PC-3 (cell line): ENCODE data around the gene HPCAL4. TPM values are rescaled to one million over a fixed set of nuclear protein-coding genes. Genes with fewer than 3 reads are reported as not detected.

ENCODE experiments used
- ATAC-seq: fragments of 200-7000 bp; cut with Tn5 transposase; 2 replicates; pipeline ENCODE4 v1.9.1; 2020; ENCODE audit warnings: mild to moderate bottlenecking, moderate library complexity
- BruUV-seq: library from RNA; stranded (reverse); fragments of 400-500 nt; replicated peaks from 2 replicates; lab custom pipeline; 2021; lab: Mats Ljungman, UMichigan
- CTCF ChIA-PET: fragments of 300-600 bp; sonication (Branson Sonifier 250); formaldehyde crosslinking; loops from one replicate; lab custom pipeline; 2022; ENCODE audit warnings: antibody characterized with exemption; lab: Charles Lee
- POLR2A ChIA-PET: fragments of 300-600 bp; sonication (Branson Sonifier 250); formaldehyde crosslinking; loops from one replicate; lab custom pipeline; 2022; ENCODE audit warnings: antibody characterized with exemption; ENCODE audit not compliant: unreplicated experiment; lab: Charles Lee
- DNase-seq: peaks from one replicate; pipeline ENCODE4 v3.0.0-alpha.2; 2015
- H2AFZ ChIP-seq: fragments of 300-600 bp; sonication (generic); 2 replicates; pipeline ENCODE4 v1.6.0; 2016; ENCODE audit warnings: antibody characterized with exemption, low read length
- H3F3A ChIP-seq: fragments of 300-600 bp; sonication (generic); one replicate; pipeline ENCODE4 v1.6.0; 2017; ENCODE audit warnings: antibody characterized with exemption, low read length, control low read depth, mild to moderate bottlenecking; ENCODE audit not compliant: unreplicated experiment
- H3K27ac ChIP-seq: fragments of 300-600 bp; sonication (generic); 2 replicates; pipeline ENCODE4 v1.5.1; 2016; ENCODE audit warnings: mild to moderate bottlenecking, low read length
- H3K27me3 ChIP-seq: fragments of 300-600 bp; sonication (generic); 2 replicates; pipeline ENCODE4 v1.6.1; 2016; ENCODE audit warnings: low read length, mixed read lengths
- H3K36me3 ChIP-seq: fragments of 300-600 bp; sonication (generic); 2 replicates; pipeline ENCODE4 v1.6.1; 2016; ENCODE audit warnings: low read depth, mixed run types, low read length, mixed read lengths
- H3K4me1 ChIP-seq: fragments of 300-600 bp; sonication (generic); 2 replicates; pipeline ENCODE4 v1.5.1; 2016; ENCODE audit warnings: low read length; ENCODE audit not compliant: insufficient read depth
- H3K4me2 ChIP-seq: fragments of 300-600 bp; sonication (generic); 2 replicates; pipeline ENCODE4 v1.6.0; 2016; ENCODE audit warnings: low read length
- H3K4me3 ChIP-seq: fragments of 300-600 bp; sonication (generic); 2 replicates; pipeline ENCODE4 v1.5.1; 2016; ENCODE audit warnings: mild to moderate bottlenecking, low read length, mixed read lengths
- H3K79me2 ChIP-seq: fragments of 300-600 bp; sonication (generic); 2 replicates; pipeline ENCODE4 v1.6.1; 2017; ENCODE audit warnings: low read length, mixed read lengths
- H3K9ac ChIP-seq: fragments of 300-600 bp; sonication (generic); 2 replicates; pipeline ENCODE4 v1.6.0; 2016; ENCODE audit warnings: mild to moderate bottlenecking, low read length
- H3K9me2 ChIP-seq: fragments of 300-600 bp; sonication (generic); replicated peaks from 2 replicates; pipeline ENCODE4 v1.6.1; 2016; ENCODE audit warnings: mixed run types, low read length, mixed read lengths
- H3K9me3 ChIP-seq: fragments of 300-600 bp; sonication (generic); 2 replicates; pipeline ENCODE4 v1.6.1; 2016; ENCODE audit warnings: low read length, mixed read lengths
- H4K20me1 ChIP-seq: fragments of 300-600 bp; sonication (generic); 2 replicates; pipeline ENCODE4 v1.6.1; 2016; ENCODE audit warnings: low read length, mixed read lengths
- EZH2 ChIP-seq: fragments of 300-600 bp; sonication (generic); IDR thresholded peaks from one replicate; pipeline ENCODE4 v1.6.1; 2017; ENCODE audit warnings: antibody characterized with exemption, mild to moderate bottlenecking, low read length; ENCODE audit not compliant: unreplicated experiment
- EZH2phosphoT487 ChIP-seq: fragments of 300-600 bp; sonication (generic); IDR thresholded peaks from 2 replicates; pipeline ENCODE4 v1.6.1; 2018; ENCODE audit warnings: mild to moderate bottlenecking, antibody characterized with exemption, low read length, borderline replicate concordance
- intact Hi-C: fragments of 100-400 bp; cut with micrococcal nuclease; formaldehyde crosslinking; loops from 2 replicates; pipeline ENCODE4 v1.9.0; 2023
- total RNA-seq: library from RNA; depleted of rRNA; stranded (reverse); fragments of >200 nt; gene quantifications from 2 replicates; pipeline ENCODE4 v1.2.3, GENCODE V29; 2014
- TF ChIP-seq, protein P1 (sequence below): fragments of 300-600 bp; sonication (generic); conservative IDR thresholded peaks from 2 replicates; pipeline ENCODE4 v1.5.1; 2017; ENCODE audit warnings: antibody characterized with exemption, low read depth, mild to moderate bottlenecking, low read length

Gene HPCAL4
- total RNA-seq, 1 experiment from 2014 or later, result 0.04 TPM

DNA sequence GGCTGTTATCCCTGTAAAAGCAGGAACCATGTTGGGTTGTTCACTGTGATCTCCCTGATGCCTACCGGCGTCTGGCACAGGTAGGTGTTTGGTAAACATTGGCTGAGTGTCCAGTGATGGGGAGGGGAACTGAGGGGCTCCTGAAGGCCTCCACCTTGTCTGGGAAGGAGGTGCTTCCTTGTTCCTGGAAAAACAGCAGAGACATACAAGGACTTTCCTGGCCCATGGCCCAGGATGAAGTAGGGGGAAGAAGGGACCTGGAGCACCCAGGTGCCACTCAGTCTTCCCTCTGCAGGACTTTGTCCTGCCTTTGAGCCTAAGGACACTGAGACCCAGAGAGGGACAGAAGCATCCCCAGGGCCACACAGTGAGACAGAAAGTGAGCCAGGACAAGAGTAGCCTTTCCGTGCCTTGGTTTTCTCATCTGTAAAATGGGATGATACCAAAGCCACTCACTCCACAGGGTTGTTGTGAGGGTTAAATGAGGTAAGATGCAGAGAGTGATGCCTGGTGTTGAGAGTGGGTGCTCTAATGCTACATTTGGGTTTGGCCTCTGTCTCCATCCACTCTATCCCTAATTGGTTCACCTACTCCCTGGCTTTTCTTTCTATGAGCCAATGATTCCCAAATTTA lies 45.7 kb downstream of the HPCAL4 start:
- no peak overlapping the region for H3K9ac ChIP-seq
- no peak overlapping the region for H2AFZ ChIP-seq
- H3K36me3 ChIP-seq, result no peaks in the 10 kb centered on the region
- no peaks in the 10 kb centered on the region for H4K20me1 ChIP-seq
- H3K4me1 ChIP-seq, result peaks cover 8% of the 10 kb centered on the region; the same call in 1 of the 2 replicates
- POLR2A ChIA-PET, result no interaction called here
- BruUV-seq, result no TSS peak
- no peaks in the 10 kb centered on the region for H3K9me3 ChIP-seq
- no peaks in the 10 kb centered on the region for H3K79me2 ChIP-seq
- H3K4me3 ChIP-seq, result no peak overlapping the region
- H3K27ac ChIP-seq, result no peak overlapping the region
- intact Hi-C loops, result no loop called here
- no peak overlapping the region for H3K4me2 ChIP-seq
- DNase-seq (no peak), ATAC-seq (no peak)
- H3K9me2 ChIP-seq, result no peaks in the 10 kb centered on the region
- TF ChIP-seq EZH2phosphoT487, result no peak
- TF ChIP-seq, protein P1, sequence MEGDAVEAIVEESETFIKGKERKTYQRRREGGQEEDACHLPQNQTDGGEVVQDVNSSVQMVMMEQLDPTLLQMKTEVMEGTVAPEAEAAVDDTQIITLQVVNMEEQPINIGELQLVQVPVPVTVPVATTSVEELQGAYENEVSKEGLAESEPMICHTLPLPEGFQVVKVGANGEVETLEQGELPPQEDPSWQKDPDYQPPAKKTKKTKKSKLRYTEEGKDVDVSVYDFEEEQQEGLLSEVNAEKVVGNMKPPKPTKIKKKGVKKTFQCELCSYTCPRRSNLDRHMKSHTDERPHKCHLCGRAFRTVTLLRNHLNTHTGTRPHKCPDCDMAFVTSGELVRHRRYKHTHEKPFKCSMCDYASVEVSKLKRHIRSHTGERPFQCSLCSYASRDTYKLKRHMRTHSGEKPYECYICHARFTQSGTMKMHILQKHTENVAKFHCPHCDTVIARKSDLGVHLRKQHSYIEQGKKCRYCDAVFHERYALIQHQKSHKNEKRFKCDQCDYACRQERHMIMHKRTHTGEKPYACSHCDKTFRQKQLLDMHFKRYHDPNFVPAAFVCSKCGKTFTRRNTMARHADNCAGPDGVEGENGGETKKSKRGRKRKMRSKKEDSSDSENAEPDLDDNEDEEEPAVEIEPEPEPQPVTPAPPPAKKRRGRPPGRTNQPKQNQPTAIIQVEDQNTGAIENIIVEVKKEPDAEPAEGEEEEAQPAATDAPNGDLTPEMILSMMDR, result no peak
- no peaks in the 10 kb centered on the region for H3K27me3 ChIP-seq
- no peaks in the 10 kb centered on the region for H3F3A ChIP-seq
- CTCF ChIA-PET, result no interaction called here

GRCh38 chr1:39643705-39644104 lies 47.5 kb downstream of the HPCAL4 start:
- intact Hi-C loops, result no loop called here
- H3K27me3 ChIP-seq, result no peaks in the 10 kb centered on the region
- no peak overlapping the region for H3K9ac ChIP-seq
- H3K79me2 ChIP-seq, result no peaks in the 10 kb centered on the region
- ChIA-PET CTCF (no interaction called here), POLR2A (no interaction called here)
- H3K9me2 ChIP-seq, result no peaks in the 10 kb centered on the region
- H4K20me1 ChIP-seq, result no peaks in the 10 kb centered on the region
- peaks cover 8% of the 10 kb centered on the region; the same call in 1 of the 2 replicates for H3K4me1 ChIP-seq
- TF ChIP-seq, protein P1, result no peak
- TF ChIP-seq EZH2phosphoT487 (no peak), EZH2 (no peak)
- BruUV-seq, result no TSS peak
- no peak overlapping the region for H3K4me2 ChIP-seq
- H3F3A ChIP-seq, result no peaks in the 10 kb centered on the region
- H2AFZ ChIP-seq, result no peak overlapping the region
- ATAC-seq (no peak), DNase-seq (no peak)
- no peak overlapping the region for H3K27ac ChIP-seq
- H3K4me3 ChIP-seq, result no peak overlapping the region
- no peaks in the 10 kb centered on the region for H3K36me3 ChIP-seq
- H3K9me3 ChIP-seq, result no peaks in the 10 kb centered on the region

- intact Hi-C loops, result no loop called here
- CTCF ChIA-PET, result no interaction called here
- no peak overlapping the region for H3K4me3 ChIP-seq
- H3K4me1 ChIP-seq, result peaks cover 8% of the 10 kb centered on the region; the same call in 1 of the 2 replicates
- peak; percentile 54 for ATAC-seq
- no peaks in the 10 kb centered on the region for H3K36me3 ChIP-seq
- H2AFZ ChIP-seq, result no peak overlapping the region
- no peaks in the 10 kb centered on the region for H3K79me2 ChIP-seq
- H4K20me1 ChIP-seq, result no peaks in the 10 kb centered on the region
- no TSS peak for BruUV-seq
- H3K9ac ChIP-seq, result no peak overlapping the region
- no peaks in the 10 kb centered on the region for H3K9me2 ChIP-seq
- no peaks in the 10 kb centered on the region for H3K27me3 ChIP-seq
- H3F3A ChIP-seq, result no peaks in the 10 kb centered on the region
- no peak overlapping the region for H3K4me2 ChIP-seq
- DNase-seq, result peak; percentile 39
- no peak for TF ChIP-seq EZH2
- TF ChIP-seq EZH2phosphoT487, result no peak
- TF ChIP-seq, protein P1, result no peak
- POLR2A ChIA-PET, result no interaction called here
- H3K27ac ChIP-seq, result no peak overlapping the region
- no peaks in the 10 kb centered on the region for H3K9me3 ChIP-seq
Observed at GRCh38 chr1:39642796-39643195, 48.4 kb downstream of the HPCAL4 start.
